ENCODE data around the gene LYPD6B.

LYPD6B gene

GRCh38 chr2:149036507-149037293, 1.8 kb upstream of the LYPD6B start:
- no peak for DNase-seq (ENCODE audit: low spot score)
- ChIA-PET CTCF (interaction anchor here (0.5 to 2.5 kb wide), 3 partner anchors 20 to 271 kb away, joined by 3 to 11 read pairs (median 3); no protein-coding TSS in a partner anchor), POLR2A (ENCODE audit: low non-redundant PET) (no interaction called here)
- no peak overlapping the region for H3K27ac ChIP-seq
- TF ChIP-seq, protein P1, sequence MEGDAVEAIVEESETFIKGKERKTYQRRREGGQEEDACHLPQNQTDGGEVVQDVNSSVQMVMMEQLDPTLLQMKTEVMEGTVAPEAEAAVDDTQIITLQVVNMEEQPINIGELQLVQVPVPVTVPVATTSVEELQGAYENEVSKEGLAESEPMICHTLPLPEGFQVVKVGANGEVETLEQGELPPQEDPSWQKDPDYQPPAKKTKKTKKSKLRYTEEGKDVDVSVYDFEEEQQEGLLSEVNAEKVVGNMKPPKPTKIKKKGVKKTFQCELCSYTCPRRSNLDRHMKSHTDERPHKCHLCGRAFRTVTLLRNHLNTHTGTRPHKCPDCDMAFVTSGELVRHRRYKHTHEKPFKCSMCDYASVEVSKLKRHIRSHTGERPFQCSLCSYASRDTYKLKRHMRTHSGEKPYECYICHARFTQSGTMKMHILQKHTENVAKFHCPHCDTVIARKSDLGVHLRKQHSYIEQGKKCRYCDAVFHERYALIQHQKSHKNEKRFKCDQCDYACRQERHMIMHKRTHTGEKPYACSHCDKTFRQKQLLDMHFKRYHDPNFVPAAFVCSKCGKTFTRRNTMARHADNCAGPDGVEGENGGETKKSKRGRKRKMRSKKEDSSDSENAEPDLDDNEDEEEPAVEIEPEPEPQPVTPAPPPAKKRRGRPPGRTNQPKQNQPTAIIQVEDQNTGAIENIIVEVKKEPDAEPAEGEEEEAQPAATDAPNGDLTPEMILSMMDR (conservative IDR thresholded peaks at IDR 0.05; ENCODE audit: low read depth), result no peak

- CTCF ChIA-PET, result interaction anchor here (0.6 to 2.5 kb wide), 8 partner anchors 8 to 523 kb away, joined by 3 to 11 read pairs (median 5); no protein-coding TSS in a partner anchor
- TF ChIP-seq, protein P1 (conservative IDR thresholded peaks at IDR 0.05; ENCODE audit: low read depth), result no peak
- POLR2A ChIA-PET (ENCODE audit: low non-redundant PET), result no interaction called here
- peak; percentile 46 for DNase-seq (ENCODE audit: low spot score)
- H3K27ac ChIP-seq, result no peak overlapping the region
These were observed 648 bp upstream of the LYPD6B start for GRCh38 chr2:149037851-149038250.

DNA sequence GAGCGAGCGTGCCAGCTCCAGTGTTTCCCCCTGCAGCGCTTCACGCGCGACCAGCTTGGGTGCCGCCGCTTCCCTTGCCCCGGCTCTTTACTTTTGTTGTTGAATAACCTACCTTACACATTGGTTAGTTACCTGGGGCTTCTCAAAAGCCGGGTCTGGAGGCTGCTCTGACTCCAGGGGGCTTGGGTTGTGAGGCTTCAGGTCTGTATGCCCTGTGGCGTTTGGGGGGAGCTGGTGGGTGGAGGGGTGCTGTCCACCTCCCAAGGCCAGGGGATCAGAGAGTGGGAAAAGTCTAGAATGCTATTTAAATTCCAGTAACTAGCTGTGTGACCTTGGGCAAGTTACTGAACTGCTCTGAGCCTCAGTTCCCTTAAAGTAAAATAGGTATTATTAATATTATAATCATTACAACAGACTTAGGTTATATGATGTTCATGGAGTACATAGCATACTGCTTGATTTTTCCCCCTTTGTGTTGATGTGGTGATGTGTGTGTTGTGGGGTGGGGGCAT, 770 bp downstream of the LYPD6B start:
- ChIA-PET POLR2A (ENCODE audit: low non-redundant PET) (no interaction called here), CTCF (interaction anchor here (0.6 to 2.5 kb wide), 5 partner anchors 8 to 522 kb away, joined by 3 to 11 read pairs (median 6); no protein-coding TSS in a partner anchor)
- TF ChIP-seq, protein P1 (conservative IDR thresholded peaks at IDR 0.05; ENCODE audit: low read depth), result no peak
- DNase-seq (ENCODE audit: low spot score), result no peak
- H3K27ac ChIP-seq, result no peak overlapping the region

- no peak for DNase-seq (ENCODE audit: low spot score)
- POLR2A ChIA-PET (ENCODE audit: low non-redundant PET), result no interaction called here
- CTCF ChIA-PET, result no interaction called here
- TF ChIP-seq, protein P1 (conservative IDR thresholded peaks at IDR 0.05; ENCODE audit: low read depth), result no peak
- no peak overlapping the region for H3K27ac ChIP-seq
These were observed 2.0 kb downstream of the LYPD6B start for GRCh38 chr2:149040451-149040850.

- TF ChIP-seq, protein P1 (conservative IDR thresholded peaks at IDR 0.05; ENCODE audit: low read depth), result no peak
- H3K27ac ChIP-seq, result no peak overlapping the region
- POLR2A ChIA-PET (ENCODE audit: low non-redundant PET), result no interaction called here
- DNase-seq (ENCODE audit: low spot score), result no peak
- CTCF ChIA-PET, result no interaction called here
These were observed 3.0 kb downstream of the LYPD6B start for GRCh38 chr2:149041482-149041881.

- no peak overlapping the region for H3K27ac ChIP-seq
- no peak for DNase-seq (ENCODE audit: low spot score)
- TF ChIP-seq, protein P1 (conservative IDR thresholded peaks at IDR 0.05; ENCODE audit: low read depth), result no peak
- ChIA-PET CTCF (no interaction called here), POLR2A (ENCODE audit: low non-redundant PET) (no interaction called here)
These were observed 4.4 kb downstream of the LYPD6B start for GRCh38 chr2:149042881-149043280.
